Right renal cortex interstitium (tissue), 3 donors: ENCODE measurements around the gene GSX1. TPM values are rescaled to one million over a fixed set of nuclear protein-coding genes. Genes with fewer than 3 reads are reported as not detected.
A peak's percentile ranks its signal among the peaks of the same experiment; 100 is the strongest.
"Not testable (repeated sequence)": the region's sequence is repeated elsewhere in the genome, so short reads cannot be mapped to it uniquely, and the experiment has no call there.

ENCODE experiments used
- DNase-seq, 3 donors: peaks; one replicate each; pipeline ENCODE4 v3.0.0-alpha.2; 2013; ENCODE audit warnings: low read depth in 3 of 3, low spot score in 2 of 3
- polyA plus RNA-seq, 3 donors: library from polyadenylated mRNA; unstranded; fragments of 120-200 nt; gene quantifications; one replicate each; pipeline ENCODE4 v1.2.1, GENCODE V29; 2013; ENCODE audit not compliant: insufficient read length in 3 of 3

GSX1 gene
- not detected for polyA plus RNA-seq

DNA sequence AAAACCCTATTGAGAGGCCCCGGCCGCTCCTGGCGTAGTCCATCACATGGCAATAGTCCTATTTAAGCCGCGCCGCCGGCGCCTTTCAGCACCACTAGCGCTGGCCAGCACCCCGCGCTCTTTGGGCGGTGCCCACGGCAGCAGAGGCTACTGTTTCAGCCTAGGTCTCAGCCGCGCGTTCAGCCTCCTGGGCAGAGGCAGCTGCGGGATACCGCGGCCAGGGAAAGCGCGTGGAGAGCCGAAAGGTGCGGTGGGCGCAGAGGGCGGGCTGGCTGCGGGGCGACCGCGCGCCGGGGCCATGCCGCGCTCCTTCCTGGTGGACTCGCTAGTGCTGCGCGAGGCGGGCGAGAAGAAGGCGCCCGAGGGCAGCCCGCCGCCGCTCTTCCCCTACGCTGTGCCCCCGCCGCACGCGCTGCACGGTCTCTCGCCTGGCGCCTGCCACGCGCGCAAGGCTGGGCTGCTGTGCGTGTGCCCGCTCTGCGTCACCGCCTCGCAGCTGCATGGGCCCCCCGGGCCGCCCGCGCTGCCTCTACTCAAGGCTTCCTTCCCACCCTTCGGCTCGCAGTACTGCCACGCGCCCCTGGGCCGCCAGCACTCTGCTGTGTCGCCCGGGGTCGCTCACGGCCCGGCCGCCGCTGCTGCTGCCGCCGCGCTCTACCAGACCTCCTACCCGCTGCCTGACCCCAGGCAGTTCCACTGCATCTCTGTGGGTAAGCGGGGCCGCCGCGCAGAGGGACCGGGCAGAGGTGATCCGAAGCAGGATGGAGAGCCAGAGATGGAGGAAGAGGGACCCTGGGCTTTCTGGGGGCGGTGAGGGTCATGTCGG, at the start of gene GSX1:
Gene GSX1, plus strand, starts transcription at position 91 of the 826 bp plus-strand sequence. Its CDS starts 208 bp downstream, at position 299.
- peak; percentile 52 to 74 (median 64) for DNase-seq

DNA sequence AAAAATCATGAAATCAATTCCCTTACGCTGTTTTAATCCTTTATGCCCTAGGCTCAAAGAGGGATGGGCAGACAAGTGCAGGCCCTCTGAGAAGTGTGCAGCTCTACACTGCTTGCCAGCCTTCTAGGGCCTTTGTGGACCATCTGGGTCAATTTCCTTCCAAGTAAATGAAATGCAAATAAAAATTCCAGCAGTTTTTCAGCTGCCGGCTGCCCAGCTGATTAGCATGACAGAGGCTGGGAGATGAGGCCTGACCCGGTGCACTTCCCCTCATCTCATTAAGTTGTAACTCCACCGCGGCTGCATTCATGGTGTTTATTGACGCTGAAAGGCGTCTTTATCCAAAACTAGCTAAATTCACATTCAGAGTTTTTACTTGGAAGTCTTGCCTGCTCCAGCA, 47.5 kb upstream of the GSX1 start:
- DNase-seq: no peak

DNA sequence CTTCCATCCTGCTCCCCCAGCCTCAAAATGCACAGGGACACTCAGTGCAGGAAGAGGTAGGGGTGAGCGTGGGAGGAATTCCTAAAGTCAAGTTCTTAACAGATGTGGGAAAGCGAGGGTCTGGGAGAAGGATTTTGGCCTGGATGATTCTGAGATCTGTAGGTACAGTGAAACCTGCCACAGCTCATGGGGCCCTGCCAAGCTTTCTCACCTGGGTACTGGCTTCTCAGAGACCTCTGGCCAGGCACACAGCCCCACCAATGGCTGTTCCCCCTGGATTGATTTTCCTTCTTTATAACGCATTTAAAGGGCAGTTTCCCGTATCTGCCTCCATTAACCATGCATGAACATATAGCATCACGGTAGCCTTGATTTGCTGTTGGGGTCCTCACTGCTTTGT, 47.0 kb upstream of the GSX1 start:
- no peak for DNase-seq

DNA sequence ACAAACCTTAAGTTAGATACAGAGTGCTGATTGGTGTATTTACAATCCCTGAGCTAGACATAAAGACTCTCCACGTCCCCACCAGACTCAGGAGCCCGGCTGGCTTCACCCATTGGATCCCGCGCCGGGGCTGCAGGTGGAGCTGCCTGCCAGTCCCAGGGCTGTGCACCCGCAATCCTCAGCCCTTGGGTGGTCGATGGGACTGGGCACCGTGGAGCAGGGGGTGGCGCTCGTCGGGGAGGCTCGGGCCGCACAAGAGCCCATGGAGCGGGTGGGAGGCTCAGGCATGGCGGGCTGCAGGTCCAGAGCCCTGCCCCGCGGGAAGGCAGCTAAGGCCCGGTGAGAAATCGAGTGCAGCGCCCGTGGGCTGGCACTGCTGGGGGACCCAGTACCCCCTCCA, 44.1 kb upstream of the GSX1 start:
- DNase-seq: not testable (repeated sequence)

DNA sequence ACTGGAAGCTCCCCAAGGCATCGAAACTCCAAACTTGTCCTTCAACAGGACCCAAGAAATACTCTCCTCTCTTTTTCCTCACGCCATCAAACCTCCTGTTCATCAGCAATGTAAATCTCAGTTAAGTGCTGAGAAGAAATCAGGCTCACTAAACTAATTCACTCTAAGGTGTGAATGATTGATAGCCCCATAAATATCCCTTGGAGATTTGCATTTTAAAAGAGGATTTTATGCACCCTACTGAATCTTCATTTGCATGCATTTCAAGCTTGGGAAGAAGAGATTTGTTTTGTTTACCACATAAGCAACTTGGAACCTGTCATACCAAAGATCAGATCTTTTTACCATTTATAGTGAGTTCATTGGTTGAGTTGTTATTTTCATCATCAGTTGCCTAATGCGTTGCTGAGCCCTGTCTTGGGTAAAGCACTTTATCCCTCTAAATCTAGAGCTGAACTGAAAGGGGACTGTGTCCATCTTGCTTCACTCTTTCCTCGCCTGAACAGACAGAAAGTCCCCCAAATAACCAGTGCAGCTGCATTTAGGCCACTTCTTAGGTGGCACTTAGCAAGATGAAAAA, 40.2 kb upstream of the GSX1 start:
- DNase-seq: no peak

DNA sequence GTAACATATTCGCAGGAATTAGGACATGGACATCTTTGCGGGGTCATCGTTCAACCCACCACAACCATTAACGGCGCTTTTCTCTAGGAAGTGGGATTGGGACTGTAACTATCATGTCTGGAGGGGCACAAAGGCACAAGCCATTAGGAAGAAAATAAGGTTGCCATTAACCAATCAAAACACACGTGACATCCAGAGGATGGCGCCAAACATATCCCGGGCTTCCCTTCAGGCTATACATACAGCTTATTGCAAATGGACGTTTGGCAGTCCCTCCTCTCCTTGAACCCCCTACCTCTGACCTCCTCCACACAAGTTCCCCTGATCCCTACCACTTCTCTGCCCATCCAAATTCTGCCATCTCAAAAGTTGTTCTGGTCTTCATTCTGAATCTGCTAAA, 26.6 kb upstream of the GSX1 start:
- no peak for DNase-seq

DNA sequence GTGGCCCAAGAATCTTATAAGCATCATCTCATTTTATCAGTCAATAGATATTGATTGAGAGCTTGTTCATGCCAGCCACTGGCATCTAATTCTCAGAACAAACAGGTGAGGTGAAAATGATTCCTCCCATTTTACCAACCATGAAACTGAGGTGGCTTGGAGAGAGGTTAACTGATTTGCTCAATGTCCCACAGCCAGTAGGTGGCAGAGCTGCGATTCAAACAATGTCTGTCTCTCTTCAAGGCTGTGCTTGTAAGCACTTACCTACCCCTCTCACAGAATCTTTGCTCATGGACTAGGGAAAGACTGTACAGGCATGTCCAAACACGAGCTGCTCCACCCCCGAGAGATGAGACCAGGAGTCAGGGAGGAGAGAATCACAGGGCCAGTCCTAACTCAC, 21.5 kb upstream of the GSX1 start:
- no peak for DNase-seq

DNA sequence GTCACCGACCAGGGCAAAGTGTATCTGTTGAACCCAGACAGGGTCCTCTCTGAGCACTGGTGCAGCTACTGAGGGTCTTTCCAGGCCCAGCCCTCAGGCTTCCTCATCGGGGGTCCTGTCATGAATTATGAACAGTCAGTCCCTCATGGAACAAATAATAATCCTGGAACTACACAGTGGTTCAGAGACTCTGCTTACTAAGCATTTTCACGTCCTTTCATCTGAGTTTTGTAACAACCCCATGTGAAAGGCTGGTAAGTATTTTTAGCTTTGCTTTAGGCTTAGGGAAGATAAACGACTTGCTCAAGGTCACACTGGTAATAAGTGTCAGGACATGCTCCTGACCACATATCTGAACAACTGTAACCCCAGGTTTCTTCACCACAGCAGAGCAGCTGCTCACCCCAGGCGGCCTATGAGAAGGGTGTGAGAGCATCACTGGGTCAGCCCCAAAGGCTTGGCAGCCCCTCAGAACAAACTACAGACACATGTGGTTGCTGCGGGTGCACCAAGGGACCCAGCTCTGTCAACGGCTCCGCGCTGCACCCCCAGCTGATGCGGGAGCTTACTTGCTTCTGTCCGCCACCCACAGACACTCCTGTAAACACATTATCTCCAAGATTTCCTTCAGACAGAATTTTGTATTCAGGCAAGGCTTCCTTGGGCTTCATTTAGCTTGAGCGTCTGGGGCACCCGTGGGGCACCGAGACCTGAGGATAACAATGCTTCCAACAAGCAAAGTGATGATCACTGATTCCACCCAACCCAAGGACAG, 19.4 kb upstream of the GSX1 start:
- DNase-seq: no peak

DNA sequence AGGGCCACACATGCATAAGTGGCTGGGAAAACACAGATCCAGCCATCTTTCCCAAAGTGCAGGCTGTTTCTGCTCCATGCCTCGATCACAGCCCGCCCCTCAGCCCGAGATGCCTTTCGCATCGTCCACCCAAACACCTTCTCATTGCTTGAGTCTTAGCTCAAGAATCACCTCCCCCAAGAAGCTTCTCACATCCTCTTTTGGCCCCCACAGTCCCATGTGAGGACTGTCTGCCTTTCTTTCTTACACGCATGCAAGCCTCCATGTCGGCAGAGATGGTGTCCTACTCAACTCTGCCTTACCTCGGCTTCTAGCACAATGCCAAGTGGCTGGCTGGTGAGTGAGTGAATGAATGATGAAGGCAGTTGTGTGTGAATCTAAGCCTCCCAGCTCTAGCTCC, 18.1 kb upstream of the GSX1 start:
- DNase-seq: no peak

DNA sequence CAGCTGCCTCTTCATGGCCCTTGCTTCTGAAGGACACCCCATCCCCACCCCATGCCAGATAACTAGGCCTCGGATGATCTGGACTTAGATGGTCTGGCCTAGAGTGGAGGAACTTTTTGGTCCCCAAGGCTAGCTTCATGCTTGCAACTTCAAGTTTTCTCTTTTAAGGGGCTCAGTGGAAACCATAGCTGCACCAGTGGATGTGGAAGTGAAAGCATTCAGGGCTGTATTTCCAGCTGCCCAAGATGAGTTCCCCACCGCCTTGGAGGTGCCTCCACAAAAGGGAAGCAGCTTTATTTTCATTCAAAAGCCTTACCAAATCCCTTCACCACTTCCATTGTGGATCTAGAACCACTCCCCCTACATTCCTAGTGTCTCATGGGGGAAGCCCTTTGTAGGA, 17.6 kb upstream of the GSX1 start:
- DNase-seq: no peak

DNA sequence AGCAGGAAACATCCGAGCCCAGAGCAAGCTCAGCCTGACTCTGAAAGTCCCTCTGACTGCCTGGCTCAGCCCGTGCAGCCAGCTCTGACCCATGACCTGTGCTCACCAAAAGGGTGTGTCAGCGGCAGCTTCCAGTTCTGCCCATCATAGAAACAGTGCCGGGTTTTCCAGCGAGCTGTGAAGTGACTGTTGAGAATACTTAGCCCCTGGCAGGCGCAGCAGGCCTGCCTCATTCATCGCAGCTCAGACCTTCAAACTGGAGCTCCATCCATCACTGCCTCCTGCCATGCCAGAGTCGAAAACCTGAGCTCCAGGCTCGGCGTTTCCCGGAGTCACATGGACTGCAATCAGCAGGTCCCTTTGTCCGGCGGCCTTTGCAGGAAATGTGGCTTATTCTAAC, 16.3 kb upstream of the GSX1 start:
- DNase-seq: no peak

DNA sequence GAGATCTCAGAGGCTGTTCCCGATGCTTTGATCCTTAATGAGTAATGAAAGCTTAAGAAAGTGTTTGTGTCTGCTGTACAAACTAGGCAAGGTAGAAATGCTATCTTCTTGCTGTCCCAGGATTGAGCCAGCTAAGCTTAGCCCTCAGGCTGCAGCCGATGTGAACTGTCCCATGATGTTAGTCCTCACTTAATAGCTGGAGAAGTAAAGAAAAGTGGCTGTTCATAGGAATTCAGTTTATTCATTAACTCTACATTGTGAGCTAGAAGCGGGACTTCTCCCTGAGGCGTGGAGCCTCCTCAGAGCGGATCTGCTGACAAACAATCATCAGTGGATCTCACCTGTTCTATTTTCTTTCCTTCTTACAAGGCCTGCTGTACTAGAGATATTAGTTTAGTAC, 10.1 kb upstream of the GSX1 start:
- no peak for DNase-seq

DNA sequence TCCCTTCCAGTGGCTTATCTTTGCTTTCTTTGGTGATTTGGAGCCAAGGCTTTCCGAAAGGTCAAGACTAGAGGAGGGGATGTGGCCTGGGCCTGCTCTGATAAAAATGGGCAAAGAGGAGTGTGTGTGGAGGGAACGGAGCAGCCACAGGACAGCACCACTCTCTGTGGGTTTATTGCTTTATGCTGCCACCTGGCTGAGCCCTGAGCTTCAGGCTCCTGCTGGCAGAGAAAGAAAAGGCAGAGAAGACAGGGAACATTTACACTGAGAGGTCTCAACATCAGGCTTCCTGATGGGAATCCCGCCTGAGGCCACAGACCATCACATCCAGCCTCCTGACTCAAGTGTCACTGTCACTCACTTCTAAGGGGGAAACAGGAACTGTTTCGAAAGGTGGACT, 9.2 kb upstream of the GSX1 start:
- DNase-seq: no peak

DNA sequence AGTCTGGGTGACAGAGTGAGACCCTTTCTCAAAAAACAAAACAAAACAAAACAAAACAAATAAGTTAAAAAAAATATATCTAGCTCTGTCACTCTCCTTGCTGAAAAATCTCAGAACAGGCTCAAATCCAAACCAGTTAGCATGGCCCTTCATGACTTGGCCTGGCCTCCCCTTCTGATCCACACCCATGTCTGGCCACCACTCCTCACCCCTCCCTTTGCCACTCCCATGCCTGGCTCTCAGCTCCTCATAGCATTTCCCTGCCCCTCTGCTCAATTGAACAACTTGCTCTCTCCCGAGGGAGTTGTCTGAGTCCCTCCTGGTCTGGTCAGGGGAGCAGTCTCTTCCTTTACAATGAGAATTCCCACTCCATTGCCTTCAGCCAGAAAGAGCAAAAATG, 4.0 kb upstream of the GSX1 start:
- no peak for DNase-seq

DNA sequence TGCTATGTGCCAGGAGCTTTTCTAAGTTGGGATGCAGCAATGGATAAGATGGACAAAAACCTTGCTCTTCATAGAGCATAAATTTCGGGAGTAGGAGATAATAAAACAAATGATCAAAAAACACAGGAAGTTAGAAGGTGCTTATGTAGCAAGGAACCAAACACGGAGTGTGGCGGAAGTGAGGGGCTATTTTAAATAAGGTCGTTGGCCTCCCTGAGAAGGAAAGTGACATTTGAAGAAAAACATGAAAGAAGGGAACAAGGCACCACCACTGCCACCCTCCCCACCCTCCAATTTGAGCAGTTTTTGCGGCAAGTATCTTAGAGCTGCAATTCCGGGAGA, 3.2 kb upstream of the GSX1 start:
- DNase-seq: no peak

DNA sequence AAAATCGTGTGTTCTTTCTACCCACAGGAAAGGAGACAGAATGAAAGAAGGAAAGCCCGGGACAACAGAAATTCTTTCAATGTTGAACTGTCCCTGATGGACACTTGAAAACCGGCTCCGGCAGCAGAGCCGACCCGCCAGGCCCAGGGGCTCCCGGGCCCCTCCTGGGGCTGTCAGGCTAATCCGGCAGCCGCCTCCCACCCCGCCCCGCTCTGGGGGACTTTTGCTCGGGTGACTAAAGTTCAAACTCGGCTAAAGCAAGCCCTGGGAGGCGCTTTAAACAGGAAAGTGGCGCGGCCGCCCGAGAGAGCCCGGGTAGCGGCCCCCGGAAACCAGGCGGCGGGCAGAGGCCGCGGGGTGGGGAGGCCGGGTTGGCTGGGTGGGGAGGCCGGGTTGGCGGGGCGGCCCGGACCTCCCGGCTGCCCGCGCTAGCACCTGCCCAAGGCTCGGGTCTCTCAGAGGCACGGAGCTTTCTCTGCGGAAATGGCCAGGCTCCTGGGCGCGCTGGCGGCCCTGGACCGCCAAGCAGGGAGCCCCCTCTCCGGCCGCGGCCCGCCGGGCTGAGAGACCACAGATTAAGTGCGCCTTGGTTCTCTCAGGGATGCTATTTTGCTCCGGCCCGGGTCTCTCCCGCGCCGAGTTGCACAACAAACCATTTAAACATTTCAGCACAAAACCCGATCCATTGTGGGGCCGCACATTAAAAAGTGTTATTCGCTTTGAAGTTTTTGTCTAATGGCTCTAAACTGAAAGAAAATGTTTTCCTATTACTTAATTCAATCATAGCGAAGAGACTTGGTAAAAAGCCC, 2.6 kb upstream of the GSX1 start:
- DNase-seq: no peak

DNA sequence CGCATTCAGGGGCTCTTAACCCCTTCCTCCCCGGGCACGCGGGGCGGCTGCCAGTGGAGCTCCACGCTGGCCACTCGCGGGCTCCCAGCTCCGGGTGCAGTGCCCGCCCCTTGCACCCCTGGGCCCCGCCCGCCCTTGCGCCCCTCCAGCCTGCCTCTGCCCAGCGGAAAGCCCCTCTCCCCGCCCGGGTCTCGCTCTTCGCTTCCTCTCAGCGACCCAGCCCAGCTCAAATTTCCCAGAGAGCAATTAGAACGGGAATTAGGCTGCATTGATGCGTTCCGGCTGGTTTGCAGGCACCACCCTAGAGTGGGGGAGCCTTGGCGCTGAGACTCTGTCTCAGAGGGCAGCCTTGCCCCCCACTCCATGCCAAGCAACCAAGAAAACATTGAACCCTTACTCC, 1.8 kb upstream of the GSX1 start:
- DNase-seq: no peak

DNA sequence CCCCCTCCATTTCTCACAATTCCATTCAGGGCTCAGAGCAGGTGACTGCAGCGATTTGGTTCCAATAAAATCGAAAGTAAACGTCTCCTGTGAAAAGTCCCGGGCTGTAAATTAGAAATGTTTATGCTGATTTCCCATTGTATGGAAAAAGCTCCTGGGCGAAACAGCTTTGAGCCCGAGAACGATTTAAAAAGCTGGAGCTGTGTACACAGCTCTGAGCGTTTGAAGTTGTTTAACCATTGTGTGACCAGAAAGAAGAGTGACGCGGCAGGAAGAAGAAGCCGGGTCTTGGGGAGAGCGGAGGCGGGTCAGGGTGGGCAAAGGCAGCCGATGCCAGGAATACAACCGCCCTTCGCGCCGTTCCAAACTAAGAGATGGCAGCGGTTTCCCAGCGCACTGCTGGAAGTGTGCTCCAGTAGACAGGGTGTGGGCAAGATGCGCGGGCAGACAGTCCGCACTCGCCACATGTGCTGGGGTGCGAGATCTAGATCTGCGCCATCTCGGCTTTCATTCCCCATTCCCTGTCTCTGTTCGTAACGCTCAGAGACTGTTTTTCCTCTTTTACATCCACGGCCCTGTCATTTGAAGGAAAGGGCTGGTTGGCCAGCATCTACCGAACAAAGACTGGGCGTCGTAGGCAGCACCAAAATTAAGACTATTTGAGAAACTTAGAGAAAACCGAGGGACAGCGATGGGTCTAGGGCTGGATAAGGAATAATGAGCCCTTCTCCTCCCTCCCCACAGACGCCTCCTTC, 960 bp upstream of the GSX1 start:
- no peak for DNase-seq

DNA sequence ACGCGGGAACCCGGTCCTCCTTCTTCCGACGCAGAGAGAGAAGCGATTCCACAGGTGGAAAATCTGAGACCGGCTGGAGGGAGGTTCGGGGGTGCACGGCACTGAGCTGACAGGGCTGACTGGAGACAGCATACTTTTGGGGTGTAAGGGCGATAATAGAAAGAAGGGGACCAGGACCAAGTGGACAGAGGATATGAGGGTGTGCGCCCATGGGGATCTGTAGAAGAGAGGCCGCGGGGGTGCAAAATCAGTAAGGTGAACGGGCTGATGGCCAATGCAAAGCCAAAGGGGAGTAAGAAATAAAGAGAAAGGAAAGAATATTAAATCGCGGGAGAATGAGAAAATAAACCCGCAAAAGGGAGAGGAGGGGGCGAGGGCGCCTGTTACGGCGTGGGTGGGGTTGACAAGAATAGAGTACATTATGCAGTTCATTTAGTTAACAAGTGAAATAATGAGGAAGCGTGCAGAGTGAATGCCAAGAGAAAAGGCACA, 336 bp upstream of the GSX1 start:
- DNase-seq: no peak
